GM18909 (cell line): ENCODE data around the gene FBXL5.

Experiments used
- ATAC-seq: cut with Tn5 transposase; IDR thresholded peaks from one replicate; pipeline ENCODE4 v1.9.1; 2021; ENCODE audit warnings: mild to moderate bottlenecking; ENCODE audit not compliant: unreplicated experiment, poor library complexity

The FBXL5 gene

DNA sequence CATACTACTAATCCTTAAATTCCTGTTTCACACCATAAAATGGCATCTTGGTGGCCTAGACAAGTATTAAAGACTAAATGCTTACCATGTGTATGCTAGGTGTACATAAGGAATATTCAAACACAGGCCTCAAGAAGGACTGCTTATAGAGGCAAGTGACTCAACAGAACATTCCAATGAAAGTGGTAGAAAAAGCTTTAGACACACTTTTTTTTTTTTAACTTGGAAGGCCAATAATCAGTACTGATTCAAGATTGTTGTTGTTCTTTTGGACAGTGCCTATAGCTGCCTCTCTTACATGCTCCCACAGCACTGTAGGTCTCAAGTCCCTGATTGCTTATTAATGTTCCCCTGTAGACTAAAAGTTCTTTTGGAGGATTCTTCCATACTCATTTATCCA, 77.6 kb downstream of the FBXL5 start:
- no peak for ATAC-seq

DNA sequence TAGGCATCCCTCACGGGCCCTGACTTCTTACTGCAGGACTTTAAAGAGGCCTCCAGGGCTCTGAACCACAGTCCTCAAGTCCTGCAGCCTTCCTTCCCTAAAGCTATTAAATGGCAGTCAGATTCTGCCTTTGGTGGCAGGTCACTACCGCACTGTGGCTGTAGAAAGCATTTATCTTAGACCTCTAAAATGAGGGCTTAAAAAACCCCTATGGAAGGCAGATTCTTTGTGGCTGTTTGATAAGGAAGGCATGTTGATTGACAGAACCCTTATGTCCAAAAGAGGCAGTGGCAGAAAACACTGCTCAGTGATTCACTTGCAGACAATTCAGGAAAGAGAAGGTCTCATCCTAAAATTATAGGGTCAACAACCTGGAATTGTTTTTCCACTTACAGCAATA, 79.2 kb downstream of the FBXL5 start:
- no peak for ATAC-seq

DNA sequence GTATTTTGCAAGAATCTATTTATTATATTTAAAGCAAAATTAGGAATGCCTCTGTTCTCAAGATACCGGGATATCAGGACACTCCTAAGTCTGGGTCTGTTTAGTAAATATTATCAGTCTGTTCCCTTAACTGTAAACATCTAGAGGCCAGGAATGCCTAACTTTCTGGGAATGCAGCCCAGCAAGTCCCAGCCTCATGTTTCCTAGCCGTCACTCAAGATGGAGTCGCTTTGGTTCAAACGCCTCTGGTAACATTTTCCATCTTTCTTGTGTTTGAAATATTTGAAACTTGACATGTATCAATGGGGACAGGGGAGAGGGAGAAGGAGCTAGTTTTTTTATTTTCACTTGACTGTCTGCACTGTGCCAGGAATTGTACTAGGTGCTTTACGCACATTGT, 85.4 kb downstream of the FBXL5 start:
- no peak for ATAC-seq

DNA sequence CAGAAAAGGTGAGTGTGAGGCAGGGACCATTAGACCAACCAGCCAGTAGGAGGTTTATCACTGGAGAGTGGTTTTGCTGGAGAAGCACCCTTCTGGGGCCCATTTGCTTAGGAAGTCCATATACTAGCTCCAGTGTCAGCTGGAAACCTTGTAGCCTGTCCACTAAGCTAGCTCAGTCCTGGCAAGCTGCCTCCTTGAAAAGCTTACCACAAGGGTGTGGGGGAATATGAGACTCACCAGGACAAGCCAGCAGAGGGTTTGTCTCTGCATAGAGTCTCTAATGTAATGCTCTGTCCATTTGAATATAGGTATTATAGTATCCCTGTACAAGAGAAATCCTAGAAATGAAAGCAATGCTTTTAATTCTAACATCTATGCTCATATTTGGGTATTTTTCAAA, 86.3 kb downstream of the FBXL5 start:
- ATAC-seq = no peak

DNA sequence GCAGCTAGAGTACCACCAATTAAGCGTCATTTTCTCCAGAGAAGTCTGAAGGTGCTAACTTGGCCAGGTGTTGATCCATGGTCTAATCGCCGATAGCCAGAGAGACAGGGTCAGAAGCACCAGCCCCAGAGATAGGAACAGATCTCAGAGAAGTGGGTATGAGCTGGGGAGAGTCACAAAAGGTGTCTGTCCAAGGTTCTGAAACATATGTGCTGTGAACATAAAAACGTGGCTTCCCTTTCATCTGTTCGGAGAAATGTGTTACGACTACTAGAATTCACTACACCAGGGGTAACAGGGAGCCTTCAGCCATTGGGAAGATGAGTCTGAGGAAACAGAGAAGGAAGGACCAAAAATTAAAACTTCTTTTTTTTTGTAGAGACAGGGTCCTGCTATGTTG, 91.3 kb downstream of the FBXL5 start:
- ATAC-seq = no peak

DNA sequence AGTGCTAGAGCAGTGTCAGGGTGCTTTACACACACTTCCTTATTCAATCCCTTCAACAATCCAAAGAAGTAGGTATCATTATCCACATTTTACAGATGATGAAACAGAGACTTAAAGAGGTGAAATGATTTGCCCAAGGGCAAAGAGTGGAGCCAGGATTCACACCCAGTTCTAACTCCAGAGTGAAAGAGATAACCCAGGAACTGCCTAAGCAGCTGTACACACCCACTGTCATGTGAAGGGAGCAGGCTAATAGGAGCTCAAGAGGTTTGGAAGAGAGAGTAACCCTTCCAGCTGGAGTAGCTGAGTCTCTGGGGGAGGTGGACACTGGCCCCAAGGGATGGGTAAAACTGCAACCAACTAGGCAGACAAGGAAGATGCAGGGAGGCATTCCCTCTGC, 92.5 kb downstream of the FBXL5 start:
- no peak for ATAC-seq

DNA sequence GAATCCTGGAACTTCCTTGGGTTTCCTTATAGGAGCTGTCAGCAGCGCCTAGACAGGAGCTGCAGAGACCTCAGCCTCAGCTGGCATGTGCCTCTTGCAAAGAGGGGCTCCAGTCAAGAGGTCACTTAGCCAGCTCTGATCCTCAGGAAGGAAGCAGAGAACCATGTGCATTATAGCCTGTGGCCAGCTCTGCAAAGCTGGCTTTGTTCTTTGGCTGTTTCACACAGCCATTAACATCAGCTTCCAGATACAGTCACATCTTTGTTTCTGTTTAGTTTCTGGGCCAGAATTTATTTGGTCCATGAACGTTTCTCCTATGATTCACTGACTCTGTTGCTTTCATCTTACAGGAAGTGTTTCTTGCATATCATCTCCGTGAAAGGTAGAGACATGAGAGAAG, 93.0 kb downstream of the FBXL5 start:
- ATAC-seq = no peak

DNA sequence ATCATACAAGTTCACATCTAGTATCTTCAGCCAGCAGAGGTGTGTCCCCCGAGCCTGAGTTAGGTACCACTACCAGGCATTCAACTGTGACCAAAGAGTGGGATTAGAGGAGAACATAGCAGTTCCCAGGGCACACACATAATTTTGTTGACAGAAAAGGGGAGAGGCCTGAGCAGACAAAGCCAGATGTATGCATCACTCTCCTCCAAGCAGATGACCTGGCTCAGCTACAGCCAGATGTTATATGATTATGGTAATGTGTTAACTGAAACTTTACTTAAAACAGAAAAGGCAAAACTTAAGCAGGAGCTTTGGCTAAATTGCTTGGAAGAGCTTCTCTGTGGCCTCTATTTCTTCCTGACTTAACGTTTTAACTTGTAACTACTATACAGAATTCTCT, 96.6 kb downstream of the FBXL5 start:
- no peak for ATAC-seq

DNA sequence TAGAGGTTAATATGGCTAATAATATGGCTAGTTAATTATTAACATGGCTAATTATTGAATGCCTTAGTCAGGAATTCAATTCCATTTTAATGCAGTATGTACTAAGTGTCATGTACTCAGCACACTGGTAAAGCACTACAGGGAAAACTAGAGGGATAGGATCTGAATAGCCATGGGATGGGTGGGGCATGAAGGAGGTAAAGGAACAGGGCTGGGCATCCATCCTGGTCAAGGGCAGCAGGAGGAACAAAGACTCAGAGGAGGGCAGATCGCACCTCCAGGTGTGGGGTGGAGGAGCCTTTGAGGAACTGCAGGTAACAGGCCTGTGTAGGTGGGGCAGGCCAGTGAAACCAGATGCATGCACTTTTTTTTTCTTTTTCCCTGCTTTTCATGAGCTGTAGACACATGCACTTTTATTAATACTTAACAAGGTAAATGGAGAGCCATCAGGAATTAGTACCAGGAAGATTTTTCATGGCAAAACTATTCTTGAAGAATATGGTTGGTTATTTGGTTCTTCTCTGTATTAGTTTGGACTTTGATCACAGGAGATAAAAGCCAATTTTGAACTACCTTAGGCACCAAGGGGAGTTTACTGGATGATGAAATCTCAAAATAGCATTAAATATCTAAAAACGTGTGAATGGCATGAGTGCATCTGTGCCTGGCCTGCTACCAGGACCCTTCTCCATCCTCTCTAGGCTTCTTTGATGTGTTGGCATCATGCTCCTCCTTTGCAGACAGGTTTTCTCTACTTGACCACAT, 97.2 kb downstream of the FBXL5 start:
- ATAC-seq = no peak

DNA sequence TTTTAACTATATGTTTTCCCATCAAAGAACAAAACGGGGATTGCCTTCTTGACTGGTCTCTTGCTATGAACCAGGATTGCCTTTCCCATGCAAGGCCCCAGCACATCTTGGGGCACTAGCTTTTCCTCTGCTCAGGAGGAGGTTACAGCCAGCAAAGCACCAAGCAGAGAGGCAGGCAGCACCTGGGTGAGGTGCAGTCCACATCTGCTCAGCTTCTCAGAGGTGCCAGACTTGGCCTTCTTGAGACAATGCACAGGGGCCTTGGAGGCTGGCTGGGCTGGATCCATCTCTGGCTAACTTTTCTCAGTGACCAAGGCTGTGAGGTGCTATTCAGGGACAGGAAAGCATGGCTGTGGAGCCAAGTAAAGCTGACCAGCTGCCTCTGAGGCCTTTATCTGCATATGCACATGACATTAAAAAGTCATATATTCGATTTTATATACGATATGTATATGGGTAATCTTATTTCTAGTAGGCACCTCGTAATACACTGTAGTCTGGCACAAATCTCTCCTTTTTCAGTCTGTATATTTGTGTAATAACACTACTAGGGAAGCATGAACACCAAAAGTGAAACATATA, 98.6 kb downstream of the FBXL5 start:
- ATAC-seq = no peak
